Fibroblast of mammary gland (primary cell): ENCODE data around the gene TM9SF4.

Source experiments
- DNase-seq: peaks from one replicate; pipeline ENCODE4 v3.0.0-alpha.2; 2010; ENCODE audit warnings: low read depth
- H3K4me3 ChIP-seq: 2 replicates; pipeline ENCODE4 v1.5.1; 2011; ENCODE audit warnings: low read depth, mild to moderate bottlenecking, low read length, moderate library complexity; ENCODE audit not compliant: control insufficient read depth
- TF ChIP-seq, protein P1 (sequence below): conservative IDR thresholded peaks from 2 replicates; pipeline ENCODE4 v1.5.1; 2011; ENCODE audit warnings: low read depth, low read length, inconsistent platforms; ENCODE audit not compliant: control insufficient read depth, insufficient read depth

Gene TM9SF4

DNA sequence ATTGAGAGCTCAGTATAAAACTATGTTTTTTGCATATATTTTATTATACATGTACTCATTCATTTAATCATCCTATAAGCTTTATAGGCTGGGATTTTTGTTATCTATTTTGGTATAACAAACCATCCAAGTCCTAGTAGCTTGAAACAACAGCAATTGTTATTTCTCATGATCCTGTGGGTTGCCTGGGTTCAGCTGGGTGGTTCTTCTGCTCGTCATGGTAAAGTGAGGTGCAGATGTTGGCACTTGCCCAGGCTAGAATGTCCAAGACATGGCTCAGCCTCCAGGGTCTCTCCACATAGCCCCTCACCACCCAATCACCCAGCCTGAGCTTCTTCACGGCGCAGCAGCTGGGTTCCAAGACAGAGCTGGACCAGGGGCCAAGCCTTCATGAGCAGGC lies 20.8 kb upstream of the TM9SF4 start:
- TF ChIP-seq, protein P1, sequence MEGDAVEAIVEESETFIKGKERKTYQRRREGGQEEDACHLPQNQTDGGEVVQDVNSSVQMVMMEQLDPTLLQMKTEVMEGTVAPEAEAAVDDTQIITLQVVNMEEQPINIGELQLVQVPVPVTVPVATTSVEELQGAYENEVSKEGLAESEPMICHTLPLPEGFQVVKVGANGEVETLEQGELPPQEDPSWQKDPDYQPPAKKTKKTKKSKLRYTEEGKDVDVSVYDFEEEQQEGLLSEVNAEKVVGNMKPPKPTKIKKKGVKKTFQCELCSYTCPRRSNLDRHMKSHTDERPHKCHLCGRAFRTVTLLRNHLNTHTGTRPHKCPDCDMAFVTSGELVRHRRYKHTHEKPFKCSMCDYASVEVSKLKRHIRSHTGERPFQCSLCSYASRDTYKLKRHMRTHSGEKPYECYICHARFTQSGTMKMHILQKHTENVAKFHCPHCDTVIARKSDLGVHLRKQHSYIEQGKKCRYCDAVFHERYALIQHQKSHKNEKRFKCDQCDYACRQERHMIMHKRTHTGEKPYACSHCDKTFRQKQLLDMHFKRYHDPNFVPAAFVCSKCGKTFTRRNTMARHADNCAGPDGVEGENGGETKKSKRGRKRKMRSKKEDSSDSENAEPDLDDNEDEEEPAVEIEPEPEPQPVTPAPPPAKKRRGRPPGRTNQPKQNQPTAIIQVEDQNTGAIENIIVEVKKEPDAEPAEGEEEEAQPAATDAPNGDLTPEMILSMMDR, result no peak
- no peak overlapping the region for H3K4me3 ChIP-seq
- no peak for DNase-seq

DNA sequence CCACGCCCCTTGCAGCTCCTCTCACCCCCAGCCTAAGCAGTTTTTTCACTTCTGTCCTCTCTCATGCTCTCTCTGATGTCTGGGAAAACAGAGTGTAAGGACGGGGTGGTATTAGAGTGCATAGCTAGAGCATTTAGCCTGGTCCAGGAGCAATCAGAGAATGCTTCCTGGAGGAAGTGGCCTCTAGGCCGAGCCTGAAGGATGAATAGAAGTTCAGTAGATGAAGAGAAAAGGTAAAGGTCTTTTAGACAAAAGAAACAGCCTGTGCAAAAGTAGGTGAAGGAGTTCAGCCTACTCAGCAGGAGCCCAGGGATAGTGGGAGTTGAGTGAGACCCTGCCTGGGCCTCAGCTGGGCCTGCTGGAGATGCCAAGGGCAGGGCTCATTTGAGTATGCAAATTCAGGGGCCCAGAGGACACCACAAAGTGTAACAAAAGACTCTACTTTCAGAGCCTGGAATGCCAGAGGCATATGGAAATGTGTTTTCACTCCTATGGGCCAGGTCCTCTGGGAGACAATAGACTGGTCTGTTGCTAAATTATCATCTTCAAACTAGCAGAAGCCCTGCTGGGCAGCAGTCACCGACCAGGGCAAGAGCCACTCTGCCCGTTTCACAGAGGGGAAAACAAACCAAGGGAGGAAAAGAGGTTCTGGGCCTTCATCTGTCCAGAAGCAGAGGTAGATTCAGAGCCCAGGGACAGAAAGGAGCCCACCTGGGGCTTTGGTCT lies 19.7 kb upstream of the TM9SF4 start:
- no peak for DNase-seq
- no peak overlapping the region for H3K4me3 ChIP-seq
- TF ChIP-seq, protein P1, result no peak

DNA sequence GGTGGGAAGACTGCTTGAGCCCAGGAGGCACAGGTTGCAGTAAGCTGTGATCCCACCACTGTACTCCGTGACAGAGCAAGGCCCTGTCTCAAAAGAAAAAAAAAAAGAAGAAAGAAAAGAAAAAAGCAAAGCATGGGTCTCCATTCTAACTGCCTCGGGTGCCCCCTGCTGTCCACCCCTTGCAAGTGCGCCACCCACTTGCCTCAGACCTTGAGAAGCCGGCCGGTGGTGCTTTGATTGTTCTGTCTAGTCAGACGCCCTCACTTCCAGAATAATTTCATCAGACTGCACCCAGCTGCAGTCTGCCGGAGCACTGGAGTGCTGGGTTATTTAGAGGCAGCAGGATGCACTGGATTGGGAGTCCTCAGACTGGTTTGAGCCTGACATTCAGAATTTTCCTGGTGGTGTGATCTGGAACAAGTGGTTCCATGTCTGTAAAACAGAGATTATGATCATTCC lies 17.6 kb upstream of the TM9SF4 start:
- no peak overlapping the region for H3K4me3 ChIP-seq
- TF ChIP-seq, protein P1, result peak; percentile 82
- DNase-seq, result peak; percentile 75

DNA sequence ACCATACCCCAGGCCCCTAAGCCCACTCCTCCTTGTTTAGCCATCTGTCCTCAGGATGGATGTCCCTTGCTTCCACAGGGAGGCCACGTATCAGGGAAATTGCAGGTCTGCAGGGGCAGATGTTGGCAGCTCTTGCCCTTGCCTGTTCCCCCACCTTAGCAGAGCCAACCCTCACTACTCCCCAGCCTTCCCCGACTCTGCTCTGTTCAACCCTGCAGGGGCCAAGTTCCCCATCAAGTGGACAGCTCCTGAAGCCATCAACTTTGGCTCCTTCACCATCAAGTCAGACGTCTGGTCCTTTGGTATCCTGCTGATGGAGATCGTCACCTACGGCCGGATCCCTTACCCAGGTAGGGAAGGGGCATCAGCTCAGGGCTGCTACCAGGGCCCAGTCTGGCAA lies 10.7 kb upstream of the TM9SF4 start:
- no peak for DNase-seq
- no peak overlapping the region for H3K4me3 ChIP-seq
- TF ChIP-seq, protein P1, result no peak

DNA sequence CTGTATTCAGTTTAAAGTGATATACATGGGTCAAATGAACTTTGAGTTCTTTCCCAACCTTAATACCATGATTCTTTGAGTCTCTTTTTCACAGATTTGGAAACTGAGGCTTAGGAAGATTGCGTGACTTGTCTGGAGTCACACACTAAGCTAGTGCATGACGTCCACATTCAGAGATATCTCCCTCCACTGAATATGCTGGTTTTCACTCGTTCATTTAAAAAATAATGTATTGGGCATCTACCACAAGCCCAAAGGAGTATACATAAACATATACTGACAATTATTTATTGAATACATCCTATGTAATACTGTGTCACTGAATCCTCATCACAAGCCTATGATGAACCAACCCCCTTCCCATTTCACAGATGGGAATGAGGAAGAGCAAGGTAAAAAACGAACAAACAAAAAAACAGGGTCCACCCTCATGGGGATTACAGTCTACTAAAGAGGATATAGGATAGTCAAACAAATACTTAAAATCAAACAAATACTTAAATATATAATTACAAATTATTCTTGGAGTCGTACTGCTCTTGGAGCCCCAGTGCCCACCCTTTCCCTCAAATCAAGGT lies 611 bp upstream of the TM9SF4 start:
- TF ChIP-seq, protein P1, result no peak
- no peak for DNase-seq
- peak overlapping the region; percentile 82 for H3K4me3 ChIP-seq

DNA sequence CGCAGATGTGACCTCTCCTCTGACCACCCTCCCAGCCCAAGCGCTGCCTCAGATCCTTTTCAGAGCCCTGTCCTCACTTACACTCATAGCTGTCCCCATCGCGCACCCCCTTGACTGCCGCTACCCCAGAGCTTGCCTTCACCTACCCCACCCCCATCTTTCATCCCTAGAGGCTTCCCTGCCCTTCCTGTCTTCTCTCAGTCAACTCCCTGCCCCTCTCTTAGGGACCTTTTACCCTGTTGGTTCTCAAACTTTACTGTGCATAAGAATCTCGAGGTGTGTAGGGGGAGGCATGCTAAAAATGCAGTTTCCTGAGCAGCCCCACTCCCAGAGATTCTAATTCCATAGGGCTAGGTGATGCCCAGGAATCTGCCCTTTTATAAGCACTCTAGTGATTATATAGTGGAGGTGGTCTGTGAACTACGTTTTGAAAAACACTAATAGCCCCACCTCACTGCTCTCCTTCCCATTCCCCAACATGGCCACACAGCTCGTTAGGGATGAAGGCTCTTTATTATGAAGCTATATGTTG lies 725 bp downstream of the TM9SF4 start:
- H3K4me3 ChIP-seq, result peak overlapping the region; percentile 82
- TF ChIP-seq, protein P1, result no peak
- no peak for DNase-seq
